GM13976 (cell line): ENCODE measurements around the gene ASB15.

Experiments
- DNase-seq: peaks from one replicate; pipeline ENCODE4 v3.0.0; 2012; ENCODE audit warnings: low spot score
- CTCF ChIP-seq: IDR thresholded peaks from 2 replicates; pipeline ENCODE4 v1.5.1; 2012; ENCODE audit warnings: borderline replicate concordance, mild to moderate bottlenecking; ENCODE audit not compliant: insufficient read depth; ENCODE audit errors: extremely low read depth, missing control alignments, control extremely low read depth
- in situ Hi-C: fragments of 300-500 bp; cut with MboI; formaldehyde crosslinking; loops from one replicate; pipeline ENCODE4 v1.12.0; 2022; ENCODE audit warnings: low sequenced_read_pairs, mixed read lengths, inconsistent platforms; ENCODE audit not compliant: unreplicated experiment

The ASB15 gene

GRCh38 chr7:123649964-123650363 is 48.3 kb downstream of the ASB15 start:
- in situ Hi-C loops = no loop called here
- DNase-seq = no peak
- TF ChIP-seq CTCF = no peak

- in situ Hi-C loops = no loop called here
- no peak for DNase-seq
- no peak for TF ChIP-seq CTCF
Observed at GRCh38 chr7:123650595-123650994, 49.0 kb downstream of the ASB15 start.

GRCh38 chr7:123652406-123652805 is 50.8 kb downstream of the ASB15 start:
- no peak for TF ChIP-seq CTCF
- no peak for DNase-seq
- in situ Hi-C loops = no loop called here

- TF ChIP-seq CTCF = no peak
- in situ Hi-C loops = no loop called here
- DNase-seq = no peak
Observed at GRCh38 chr7:123653162-123653561, 51.5 kb downstream of the ASB15 start.

- TF ChIP-seq CTCF = no peak
- in situ Hi-C loops = no loop called here
- DNase-seq = no peak
Observed at GRCh38 chr7:123655614-123656013, 54.0 kb downstream of the ASB15 start, which contains the start of gene LMOD2. TSS of gene LMOD2 (plus strand) at chr7:123655866. CDS start at chr7:123655964, 98 bp downstream.

- DNase-seq = no peak
- in situ Hi-C loops = no loop called here
- TF ChIP-seq CTCF = no peak
Observed at GRCh38 chr7:123656544-123657303, 55.1 kb downstream of the ASB15 start.
